Kidney capillary endothelial cell (primary cell): ENCODE data around the gene UROS.

Experiments used
- DNase-seq: peaks from one replicate; pipeline ENCODE4 v3.0.0-alpha.2; 2018; ENCODE audit warnings: low spot score

UROS gene

GRCh38 chr10:125762692-125763648 lies 60.1 kb downstream of the UROS start:
- no peak for DNase-seq

GRCh38 chr10:125761961-125762360 lies 61.1 kb downstream of the UROS start:
- DNase-seq = no peak

GRCh38 chr10:125757742-125758141 lies 65.3 kb downstream of the UROS start:
- no peak for DNase-seq

GRCh38 chr10:125756853-125757487 lies 66.1 kb downstream of the UROS start:
- no peak for DNase-seq

- DNase-seq = no peak
Observed at GRCh38 chr10:125756196-125756595, 66.9 kb downstream of the UROS start.

- no peak for DNase-seq
Observed at GRCh38 chr10:125747417-125747816, 75.6 kb downstream of the UROS start.

DNA sequence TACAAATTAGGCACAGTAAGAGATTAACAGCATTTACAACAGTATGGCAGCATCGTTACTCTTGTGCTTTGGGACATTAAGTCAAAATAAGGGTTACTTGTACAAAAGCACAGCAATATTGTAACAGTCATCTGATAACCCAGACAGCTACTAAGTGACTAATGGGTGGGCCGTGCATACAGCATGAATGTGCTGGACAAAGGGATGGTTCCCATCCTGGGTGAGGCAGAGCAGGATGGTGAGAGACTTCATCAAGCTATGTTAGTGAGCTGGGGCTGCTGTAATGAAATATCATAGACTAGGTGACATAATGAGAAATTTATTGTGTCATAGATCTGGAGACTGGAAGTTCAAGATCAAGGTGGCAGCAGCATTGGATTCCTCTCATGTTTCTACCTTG lies 78.1 kb downstream of the UROS start:
- DNase-seq = no peak

GRCh38 chr10:125742465-125742864 lies 80.6 kb downstream of the UROS start:
- no peak for DNase-seq

DNA sequence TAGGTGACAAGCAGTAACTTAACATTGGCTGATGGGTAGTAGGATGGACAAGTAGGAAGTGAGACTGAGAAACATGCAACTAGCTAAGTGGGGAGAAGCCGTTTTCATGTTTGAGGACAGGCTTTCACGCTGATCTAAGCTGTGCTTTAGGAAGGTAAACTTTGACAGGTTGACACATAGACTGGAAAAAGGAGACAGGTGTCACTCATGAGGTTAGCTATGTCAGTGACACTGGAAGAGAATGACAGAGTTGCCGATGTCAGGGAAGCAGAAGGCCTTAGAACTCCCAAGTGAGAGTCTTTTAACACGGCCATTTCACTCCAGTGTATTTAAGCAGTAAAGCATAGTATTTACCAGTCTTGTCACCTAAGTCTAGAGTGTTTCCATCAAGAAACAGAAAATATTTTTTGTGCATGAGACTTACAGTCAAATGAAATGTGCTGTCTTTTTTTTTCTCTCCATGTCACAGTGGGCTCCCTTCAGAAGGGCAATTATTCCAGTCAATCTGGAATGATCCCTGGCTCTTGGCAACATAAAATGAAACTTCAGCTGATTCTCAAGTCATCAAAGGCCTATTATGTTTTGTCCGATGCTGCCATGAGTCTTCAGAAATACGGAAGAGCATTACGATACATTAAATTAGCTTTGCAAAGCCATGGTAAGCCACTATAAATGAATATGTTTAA lies 82.9 kb downstream of the UROS start:
- no peak for DNase-seq
